Hepatocyte (in vitro differentiated cells): Measurements from ENCODE around the gene PROC.

Experiments used
- CTCF ChIP-seq: fragments of 200-600 bp; sonication (generic); IDR thresholded peaks from 2 replicates; pipeline ENCODE4 v1.5.1; 2016; ENCODE audit warnings: antibody characterized with exemption, mild to moderate bottlenecking; ENCODE audit not compliant: poor library complexity
- EZH2phosphoT487 ChIP-seq: fragments of 200-600 bp; sonication (generic); IDR thresholded peaks from one replicate; pipeline ENCODE4 v1.6.1; 2018; ENCODE audit warnings: antibody characterized with exemption, mild to moderate bottlenecking, low read depth, moderate library complexity; ENCODE audit not compliant: unreplicated experiment, severe bottlenecking

- TF ChIP-seq CTCF (no peak), EZH2phosphoT487 (no peak)
Measured at GRCh38 chr2:127401757-127402695, 16.2 kb upstream of the PROC start.
